PC-9 (cell line): ENCODE data around the gene ARL6IP5.

ENCODE experiments used
- EZH2 ChIP-seq: fragments of 200-600 bp; sonication (generic); IDR thresholded peaks from 2 replicates; pipeline ENCODE4 v1.8.0; 2017; ENCODE audit warnings: antibody characterized with exemption, low read depth
- TF ChIP-seq, protein P1 (sequence below): fragments of 200-600 bp; sonication (generic); conservative IDR thresholded peaks from 2 replicates; pipeline ENCODE4 v1.6.1; 2017; ENCODE audit warnings: mixed run types, antibody characterized with exemption, mild to moderate bottlenecking, moderate library complexity

DNA sequence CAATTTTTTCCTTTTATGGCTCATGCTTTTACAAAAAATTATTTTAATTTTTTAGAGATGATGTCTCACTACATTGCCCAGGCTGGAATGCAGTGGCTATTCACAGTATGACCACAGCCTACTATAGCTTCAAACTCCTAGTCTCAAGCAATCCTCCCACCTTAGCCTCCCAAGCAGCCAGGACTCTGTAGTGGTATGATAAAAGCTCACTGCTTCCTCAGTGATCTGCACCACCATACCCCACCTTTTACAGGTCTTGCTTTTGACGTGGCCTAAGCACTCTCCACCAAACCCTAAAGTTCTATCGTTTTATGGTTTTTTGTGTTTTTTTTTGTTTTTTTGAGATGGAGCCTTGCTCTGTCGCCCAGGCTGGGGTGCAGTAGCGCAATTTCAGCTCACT, 18.6 kb upstream of the ARL6IP5 start:
- no peak for TF ChIP-seq EZH2
- TF ChIP-seq, protein P1, sequence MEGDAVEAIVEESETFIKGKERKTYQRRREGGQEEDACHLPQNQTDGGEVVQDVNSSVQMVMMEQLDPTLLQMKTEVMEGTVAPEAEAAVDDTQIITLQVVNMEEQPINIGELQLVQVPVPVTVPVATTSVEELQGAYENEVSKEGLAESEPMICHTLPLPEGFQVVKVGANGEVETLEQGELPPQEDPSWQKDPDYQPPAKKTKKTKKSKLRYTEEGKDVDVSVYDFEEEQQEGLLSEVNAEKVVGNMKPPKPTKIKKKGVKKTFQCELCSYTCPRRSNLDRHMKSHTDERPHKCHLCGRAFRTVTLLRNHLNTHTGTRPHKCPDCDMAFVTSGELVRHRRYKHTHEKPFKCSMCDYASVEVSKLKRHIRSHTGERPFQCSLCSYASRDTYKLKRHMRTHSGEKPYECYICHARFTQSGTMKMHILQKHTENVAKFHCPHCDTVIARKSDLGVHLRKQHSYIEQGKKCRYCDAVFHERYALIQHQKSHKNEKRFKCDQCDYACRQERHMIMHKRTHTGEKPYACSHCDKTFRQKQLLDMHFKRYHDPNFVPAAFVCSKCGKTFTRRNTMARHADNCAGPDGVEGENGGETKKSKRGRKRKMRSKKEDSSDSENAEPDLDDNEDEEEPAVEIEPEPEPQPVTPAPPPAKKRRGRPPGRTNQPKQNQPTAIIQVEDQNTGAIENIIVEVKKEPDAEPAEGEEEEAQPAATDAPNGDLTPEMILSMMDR, result no peak
